ENCODE measurements around the gene GNG12. TPM values are rescaled to one million over a fixed set of nuclear protein-coding genes. Genes with fewer than 3 reads are reported as not detected.

Gene GNG12
- total RNA-seq, 1 experiment from 2014 or later, result 224 TPM

GRCh38 chr1:67850151-67850551 is 16.9 kb upstream of the GNG12 start:
- H3K36me3 ChIP-seq, result no peaks in the 10 kb centered on the region
- no peaks in the 10 kb centered on the region for H3K9me3 ChIP-seq
- no peak overlapping the region for H3K4me3 ChIP-seq
- H3K27me3 ChIP-seq, result no peaks in the 10 kb centered on the region
- no peak for DNase-seq

- no peak for DNase-seq
- Histone ChIP-seq H3K36me3 (no peaks in the 10 kb centered on the region), H3K9me3 (no peaks in the 10 kb centered on the region), H3K27me3 (no peaks in the 10 kb centered on the region), H3K4me3 (no peak overlapping the region)
Measured at GRCh38 chr1:67847466-67847865, 14.2 kb upstream of the GNG12 start.

GRCh38 chr1:67846538-67846937 is 13.3 kb upstream of the GNG12 start:
- Histone ChIP-seq H3K36me3 (no peaks in the 10 kb centered on the region), H3K27me3 (no peaks in the 10 kb centered on the region), H3K9me3 (no peaks in the 10 kb centered on the region), H3K4me3 (no peak overlapping the region)
- DNase-seq, result no peak

GRCh38 chr1:67844988-67845387 is 11.7 kb upstream of the GNG12 start:
- Histone ChIP-seq H3K27me3 (no peaks in the 10 kb centered on the region), H3K9me3 (no peaks in the 10 kb centered on the region), H3K4me3 (no peak overlapping the region), H3K36me3 (no peaks in the 10 kb centered on the region)
- DNase-seq, result no peak

- Histone ChIP-seq H3K27me3 (no peaks in the 10 kb centered on the region), H3K36me3 (no peaks in the 10 kb centered on the region), H3K4me3 (no peak overlapping the region), H3K9me3 (no peaks in the 10 kb centered on the region)
- no peak for DNase-seq
Measured at GRCh38 chr1:67843746-67844145, 10.5 kb upstream of the GNG12 start.

- Histone ChIP-seq H3K27me3 (no peaks in the 10 kb centered on the region), H3K4me3 (no peak overlapping the region), H3K36me3 (no peaks in the 10 kb centered on the region), H3K9me3 (no peaks in the 10 kb centered on the region)
- no peak for DNase-seq
Measured at GRCh38 chr1:67843331-67843730, 10.1 kb upstream of the GNG12 start.

GRCh38 chr1:67840449-67840848 is 7.2 kb upstream of the GNG12 start:
- H3K27me3 ChIP-seq, result no peaks in the 10 kb centered on the region
- H3K36me3 ChIP-seq, result no peaks in the 10 kb centered on the region
- no peaks in the 10 kb centered on the region for H3K9me3 ChIP-seq
- H3K4me3 ChIP-seq, result no peak overlapping the region
- DNase-seq, result peak; percentile 55

- Histone ChIP-seq H3K36me3 (no peaks in the 10 kb centered on the region), H3K27me3 (no peaks in the 10 kb centered on the region), H3K4me3 (no peak overlapping the region), H3K9me3 (no peaks in the 10 kb centered on the region)
- DNase-seq, result no peak
Measured at GRCh38 chr1:67839826-67840225, 6.6 kb upstream of the GNG12 start.

- Histone ChIP-seq H3K9me3 (no peaks in the 10 kb centered on the region), H3K27me3 (no peaks in the 10 kb centered on the region), H3K4me3 (no peak overlapping the region), H3K36me3 (no peaks in the 10 kb centered on the region)
- DNase-seq, result peak; percentile 68
Measured at GRCh38 chr1:67838180-67838910, 5.1 kb upstream of the GNG12 start.

- Histone ChIP-seq H3K27me3 (no peaks in the 10 kb centered on the region), H3K9me3 (no peaks in the 10 kb centered on the region), H3K36me3 (no peaks in the 10 kb centered on the region; the same call in 1 of the 2 replicates), H3K4me3 (no peak overlapping the region)
- DNase-seq, result no peak
Measured at GRCh38 chr1:67836769-67837168, 3.5 kb upstream of the GNG12 start.

GRCh38 chr1:67835663-67836452 is 2.6 kb upstream of the GNG12 start:
- Histone ChIP-seq H3K9me3 (no peaks in the 10 kb centered on the region), H3K4me3 (no peak overlapping the region), H3K36me3 (peaks cover 5% of the 10 kb centered on the region), H3K27me3 (no peaks in the 10 kb centered on the region)
- peak; percentile 72 for DNase-seq

GRCh38 chr1:67834246-67834877 is 1.1 kb upstream of the GNG12 start:
- no peaks in the 10 kb centered on the region for H3K27me3 ChIP-seq
- H3K4me3 ChIP-seq, result peak overlapping the region; percentile 94; the same call in 1 of the 2 replicates
- no peak for DNase-seq
- H3K9me3 ChIP-seq, result no peaks in the 10 kb centered on the region
- H3K36me3 ChIP-seq, result peaks cover 20% of the 10 kb centered on the region

- H3K4me3 ChIP-seq, result peak overlapping the region; percentile 94
- peak; percentile 92 for DNase-seq
Measured at GRCh38 chr1:67833602-67833940, 304 bp upstream of the GNG12 start.

GRCh38 chr1:67831850-67832513 is 1.3 kb downstream of the GNG12 start:
- peak; percentile 82 for DNase-seq
- peak overlapping the region; percentile 94 for H3K4me3 ChIP-seq
- no peaks in the 10 kb centered on the region for H3K9me3 ChIP-seq
- no peaks in the 10 kb centered on the region for H3K27me3 ChIP-seq
- H3K36me3 ChIP-seq, result peaks cover 44% of the 10 kb centered on the region

More at GRCh38 chr1:67833602-67833940, 304 bp upstream of the GNG12 start:
- no peaks in the 10 kb centered on the region for H3K9me3 ChIP-seq
- peaks cover 28% of the 10 kb centered on the region for H3K36me3 ChIP-seq
- no peaks in the 10 kb centered on the region for H3K27me3 ChIP-seq

- DNase-seq, result no peak
- peak overlapping the region; percentile 94 for H3K4me3 ChIP-seq
- H3K27me3 ChIP-seq, result no peaks in the 10 kb centered on the region
- peaks cover 47% of the 10 kb centered on the region for H3K36me3 ChIP-seq
- no peaks in the 10 kb centered on the region for H3K9me3 ChIP-seq
Measured at GRCh38 chr1:67830928-67831830, 2.1 kb downstream of the GNG12 start.

- H3K9me3 ChIP-seq, result no peaks in the 10 kb centered on the region
- H3K4me3 ChIP-seq, result peak overlapping the region; percentile 94
- no peaks in the 10 kb centered on the region for H3K27me3 ChIP-seq
- DNase-seq, result no peak
- peaks cover 53% of the 10 kb centered on the region for H3K36me3 ChIP-seq
Measured at GRCh38 chr1:67830226-67830625, 3.0 kb downstream of the GNG12 start.
